ENCODE data around the gene PTBP3. TPM values are rescaled to one million over a fixed set of nuclear protein-coding genes. Genes with fewer than 3 reads are reported as not detected.

PTBP3 gene
- total RNA-seq, 2 donors from 2014 or later = 26.5 to 55.6 TPM

- ATAC-seq (ENCODE audit: insufficient number of reproducible peaks, low FRiP score, low read depth) = no peak
- TF ChIP-seq, protein P1, sequence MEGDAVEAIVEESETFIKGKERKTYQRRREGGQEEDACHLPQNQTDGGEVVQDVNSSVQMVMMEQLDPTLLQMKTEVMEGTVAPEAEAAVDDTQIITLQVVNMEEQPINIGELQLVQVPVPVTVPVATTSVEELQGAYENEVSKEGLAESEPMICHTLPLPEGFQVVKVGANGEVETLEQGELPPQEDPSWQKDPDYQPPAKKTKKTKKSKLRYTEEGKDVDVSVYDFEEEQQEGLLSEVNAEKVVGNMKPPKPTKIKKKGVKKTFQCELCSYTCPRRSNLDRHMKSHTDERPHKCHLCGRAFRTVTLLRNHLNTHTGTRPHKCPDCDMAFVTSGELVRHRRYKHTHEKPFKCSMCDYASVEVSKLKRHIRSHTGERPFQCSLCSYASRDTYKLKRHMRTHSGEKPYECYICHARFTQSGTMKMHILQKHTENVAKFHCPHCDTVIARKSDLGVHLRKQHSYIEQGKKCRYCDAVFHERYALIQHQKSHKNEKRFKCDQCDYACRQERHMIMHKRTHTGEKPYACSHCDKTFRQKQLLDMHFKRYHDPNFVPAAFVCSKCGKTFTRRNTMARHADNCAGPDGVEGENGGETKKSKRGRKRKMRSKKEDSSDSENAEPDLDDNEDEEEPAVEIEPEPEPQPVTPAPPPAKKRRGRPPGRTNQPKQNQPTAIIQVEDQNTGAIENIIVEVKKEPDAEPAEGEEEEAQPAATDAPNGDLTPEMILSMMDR (IDR thresholded peaks at IDR 0.05) = no peak
- no peaks in the 10 kb centered on the region for H3K27me3 ChIP-seq (replicated peaks; ENCODE audit: insufficient read depth)
- H3K4me3 ChIP-seq = no peak overlapping the region
- peaks cover 6 to 15% of the 10 kb centered on the region in 2 donors for H3K4me1 ChIP-seq (ENCODE audit: control insufficient read depth in 1 of 2, low read depth in 2 of 2)
- H3K36me3 ChIP-seq = no peaks in the 10 kb centered on the region
- no peaks in the 10 kb centered on the region for H3K9me3 ChIP-seq
- no peak for DNase-seq (ENCODE audit: low spot score)
- no peak overlapping the region for H3K27ac ChIP-seq
These were observed 4.1 kb upstream of the PTBP3 start for GRCh38 chr9:112337547-112337946.

DNA sequence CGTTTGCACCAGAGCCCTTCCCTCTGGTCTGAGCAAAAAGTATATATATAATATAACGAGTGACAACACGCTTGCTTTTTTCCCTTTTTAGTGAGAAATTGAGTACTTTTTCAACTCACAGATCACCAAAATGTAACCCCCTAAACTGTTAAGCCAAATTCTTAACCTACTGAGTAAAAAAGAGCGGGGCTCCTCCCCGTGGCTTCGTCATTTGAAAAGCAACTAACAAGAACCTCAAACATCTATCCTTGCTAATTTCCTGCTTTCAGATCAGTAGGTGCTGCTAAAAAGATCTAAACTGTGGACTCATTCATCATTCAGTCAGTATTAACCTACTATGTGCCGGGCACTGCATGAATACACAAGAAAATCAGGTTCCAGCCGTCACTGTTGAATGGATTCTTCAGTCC, 1.0 kb upstream of the PTBP3 start:
- no peak for DNase-seq (ENCODE audit: low spot score)
- no peaks in the 10 kb centered on the region for H3K36me3 ChIP-seq
- TF ChIP-seq, protein P1 (IDR thresholded peaks at IDR 0.05) = no peak
- ATAC-seq (ENCODE audit: insufficient number of reproducible peaks, low FRiP score, low read depth) = no peak
- H3K4me3 ChIP-seq = peak overlapping the region; percentile 86
- H3K4me1 ChIP-seq (ENCODE audit: control insufficient read depth in 1 of 2, low read depth in 2 of 2) = peaks cover 7 to 20% of the 10 kb centered on the region in 2 donors
- H3K9me3 ChIP-seq = no peaks in the 10 kb centered on the region
- H3K27ac ChIP-seq = peak overlapping the region; percentile 89 to 95
- H3K27me3 ChIP-seq (replicated peaks; ENCODE audit: insufficient read depth) = no peaks in the 10 kb centered on the region

DNA sequence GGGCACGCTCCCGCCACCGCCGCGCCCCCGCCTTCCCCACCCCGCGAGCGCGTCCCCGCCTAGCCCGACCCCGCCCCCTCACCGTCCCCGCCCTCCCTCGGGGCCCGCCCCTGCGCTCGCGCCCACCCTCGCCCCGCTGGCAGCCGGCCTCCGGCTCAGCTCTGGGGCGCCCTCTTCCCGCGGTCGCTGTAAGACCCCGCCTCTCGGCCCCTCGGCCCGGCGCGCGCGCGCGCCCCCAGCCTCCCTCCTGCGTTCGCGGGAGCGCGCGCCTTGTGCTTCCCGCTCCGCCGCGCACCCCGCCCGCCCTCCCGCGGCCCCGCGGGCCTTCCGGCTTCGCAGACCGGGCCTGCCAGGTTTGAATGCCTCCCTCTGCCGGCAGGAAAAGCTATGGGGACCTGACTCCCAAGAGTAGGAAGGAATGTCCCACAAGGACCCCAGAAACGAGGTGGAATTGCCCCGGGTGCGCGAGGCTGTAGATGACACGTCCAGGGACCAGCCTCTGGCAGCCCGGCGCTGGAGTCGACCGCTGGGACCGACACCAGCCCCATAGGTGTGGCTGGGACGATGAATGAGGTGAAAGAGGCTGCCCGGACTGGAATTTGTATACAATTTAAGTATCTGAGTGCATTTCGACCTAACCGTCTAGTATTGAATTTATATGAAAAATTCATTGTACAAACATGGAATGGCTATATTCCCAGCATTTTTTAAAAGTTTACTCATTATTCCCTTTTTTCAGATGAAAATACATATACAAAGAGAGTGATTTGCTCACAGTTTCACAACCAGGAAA, 416 bp upstream of the PTBP3 start:
- Histone ChIP-seq H3K27me3 (replicated peaks; ENCODE audit: insufficient read depth) (no peaks in the 10 kb centered on the region), H3K4me1 (ENCODE audit: control insufficient read depth in 1 of 2, low read depth in 2 of 2) (peaks cover 7 to 20% of the 10 kb centered on the region in 2 donors), H3K36me3 (no peaks in the 10 kb centered on the region), H3K9me3 (no peaks in the 10 kb centered on the region), H3K27ac (peak overlapping the region; percentile 89 to 95), H3K4me3 (peak overlapping the region; percentile 86)
- peak; percentile 76 for DNase-seq (ENCODE audit: low spot score)
- peak; percentile 83 for ATAC-seq (ENCODE audit: insufficient number of reproducible peaks, low FRiP score, low read depth)
- TF ChIP-seq, protein P1 (IDR thresholded peaks at IDR 0.05) = peak; percentile 58

DNA sequence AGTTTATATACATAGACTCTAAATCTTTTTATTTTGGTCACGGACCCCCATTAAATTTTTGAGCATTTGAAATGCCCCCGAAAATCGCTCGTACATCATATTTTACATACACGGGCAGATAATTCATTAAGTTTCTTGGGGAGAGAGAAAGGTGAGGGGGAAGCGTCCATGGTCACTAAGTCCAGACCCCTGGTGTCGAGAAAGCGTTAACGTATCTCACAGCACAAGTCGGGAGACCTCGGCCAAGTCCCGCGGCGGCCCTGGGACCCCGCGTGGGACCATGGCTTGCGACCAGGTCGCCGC, 794 bp downstream of the PTBP3 start:
- Histone ChIP-seq H3K27me3 (replicated peaks; ENCODE audit: insufficient read depth) (no peaks in the 10 kb centered on the region), H3K4me1 (ENCODE audit: control insufficient read depth in 1 of 2, low read depth in 2 of 2) (peaks cover 15 to 20% of the 10 kb centered on the region in 2 donors), H3K36me3 (no peaks in the 10 kb centered on the region), H3K9me3 (no peaks in the 10 kb centered on the region), H3K27ac (peak overlapping the region; percentile 94 to 98), H3K4me3 (peak overlapping the region; percentile 86)
- TF ChIP-seq, protein P1 (IDR thresholded peaks at IDR 0.05) = peak; percentile 26
- ATAC-seq (ENCODE audit: insufficient number of reproducible peaks, low FRiP score, low read depth) (no peak), DNase-seq (ENCODE audit: low spot score) (no peak)

DNA sequence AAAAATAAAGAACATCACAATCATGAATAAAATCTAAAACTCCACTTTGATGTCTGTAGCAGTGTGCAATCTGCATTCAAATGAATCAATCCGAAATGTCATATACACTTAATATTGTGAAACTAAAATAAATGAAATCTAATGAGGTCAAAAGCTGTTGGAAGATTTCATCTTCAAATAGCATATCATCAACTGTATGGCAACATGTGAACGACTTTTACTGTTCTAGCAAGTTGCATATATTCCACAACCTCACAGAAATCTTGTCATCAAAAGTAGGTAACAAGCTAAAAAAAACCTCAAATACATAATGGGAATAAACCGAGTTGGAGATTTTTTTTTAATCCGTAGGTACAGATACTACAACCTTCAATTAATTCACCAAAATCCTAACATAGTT, 1.2 kb downstream of the PTBP3 start:
- Histone ChIP-seq H3K4me3 (peak overlapping the region; percentile 86), H3K36me3 (no peaks in the 10 kb centered on the region), H3K27me3 (replicated peaks; ENCODE audit: insufficient read depth) (no peaks in the 10 kb centered on the region), H3K27ac (peak overlapping the region; percentile 94 to 98), H3K9me3 (no peaks in the 10 kb centered on the region), H3K4me1 (ENCODE audit: control insufficient read depth in 1 of 2, low read depth in 2 of 2) (peaks cover 16 to 20% of the 10 kb centered on the region in 2 donors)
- ATAC-seq (ENCODE audit: insufficient number of reproducible peaks, low FRiP score, low read depth) = no peak
- TF ChIP-seq, protein P1 (IDR thresholded peaks at IDR 0.05) = no peak
- DNase-seq (ENCODE audit: low spot score) = no peak
